ENCODE measurements around the gene ZNF750. TPM values are rescaled to one million over a fixed set of nuclear protein-coding genes. Genes with fewer than 3 reads are reported as not detected.

Gene ZNF750
- total and polyA plus RNA-seq, 2 donors (not counting 3 experiments of a cell fraction or from before 2014, with no cell fraction given) = 0.15 to 0.80 TPM

GRCh38 chr17:82858376-82859126 is 18.7 kb upstream of the ZNF750 start:
- Histone ChIP-seq H3K79me2 (ENCODE audit: control insufficient read depth, insufficient read depth, low read length) (peaks cover 41% of the 10 kb centered on the region), H3K27ac (ENCODE audit: insufficient read depth, low read depth, low read length) (peak overlapping the region; percentile 80), H3K27me3 (ENCODE audit: control insufficient read depth in 2 of 2, insufficient read depth in 2 of 2, low read length in 2 of 2) (no peaks in the 10 kb centered on the region), H3K4me1 (ENCODE audit: control insufficient read depth, extremely low read depth, insufficient read depth, low read length) (peaks cover 16% of the 10 kb centered on the region), H2AFZ (ENCODE audit: low read depth, low read length) (no peak overlapping the region), H3K36me3 (ENCODE audit: control insufficient read depth in 2 of 2, extremely low read depth in 1 of 2, insufficient read depth in 2 of 2, low read length in 2 of 2) (peaks cover 4 to 7% of the 10 kb centered on the region in 2 experiments), H3K9me3 (replicated peaks; ENCODE audit: control insufficient read depth, insufficient read depth, low read length) (no peaks in the 10 kb centered on the region), H3K9me1 (replicated peaks; ENCODE audit: control insufficient read depth, extremely low read depth, insufficient read depth, low read length) (no peaks in the 10 kb centered on the region), H3K9ac (replicated peaks; ENCODE audit: extremely low read depth, insufficient read depth, low read length) (no peak overlapping the region), H3K4me3 (replicated peaks in 1 of 3; ENCODE audit: insufficient read depth in 1 of 3, low read depth in 1 of 3, low read length in 3 of 3) (no peak overlapping the region), H4K20me1 (replicated peaks; ENCODE audit: control insufficient read depth, extremely low read depth, insufficient read depth, low read length) (no peaks in the 10 kb centered on the region), H3K4me2 (ENCODE audit: insufficient read depth, low read length) (no peak overlapping the region)
- ChIA-PET POLR2A (no interaction called here), CTCF (interaction anchor here (1.4 kb wide), 1 partner anchor 14 kb away, joined by 4 read pairs; no protein-coding TSS in a partner anchor)
- intact Hi-C loops (cut with micrococcal nuclease) = no loop called here
- TF ChIP-seq MYC (IDR thresholded peaks at IDR 0.05; ENCODE audit: low read depth, low read length) (no peak), GATA2 (IDR thresholded peaks at IDR 0.05; ENCODE audit: insufficient read depth, insufficient read length, low read depth, low read length) (no peak), MAX (IDR thresholded peaks at IDR 0.05; ENCODE audit: insufficient read depth, insufficient read length) (no peak), POLR2AphosphoS5 (IDR thresholded peaks at IDR 0.05; ENCODE audit: insufficient read depth, low read depth, low read length) (no peak)
- no peak for FAIRE-seq
- dilution Hi-C loops (cut with MboI; ENCODE audit: extremely low pct_ligation_motif_present, low sequenced_read_pairs) = no loop called here
- DNase-seq (ENCODE audit: low read depth, low spot score) = no peak
- BruUV-seq (replicated peaks) = no TSS peak

- Histone ChIP-seq H3K27ac (ENCODE audit: insufficient read depth, low read depth, low read length) (no peak overlapping the region), H3K9me1 (replicated peaks; ENCODE audit: control insufficient read depth, extremely low read depth, insufficient read depth, low read length) (no peaks in the 10 kb centered on the region), H3K4me2 (ENCODE audit: insufficient read depth, low read length) (no peak overlapping the region), H3K36me3 (ENCODE audit: control insufficient read depth in 2 of 2, extremely low read depth in 1 of 2, insufficient read depth in 2 of 2, low read length in 2 of 2) (peaks cover 4 to 7% of the 10 kb centered on the region in 2 experiments), H3K9me3 (replicated peaks; ENCODE audit: control insufficient read depth, insufficient read depth, low read length) (no peaks in the 10 kb centered on the region), H3K4me1 (ENCODE audit: control insufficient read depth, extremely low read depth, insufficient read depth, low read length) (peaks cover 16% of the 10 kb centered on the region), H3K27me3 (ENCODE audit: control insufficient read depth in 2 of 2, insufficient read depth in 2 of 2, low read length in 2 of 2) (no peaks in the 10 kb centered on the region), H3K79me2 (ENCODE audit: control insufficient read depth, insufficient read depth, low read length) (peaks cover 52% of the 10 kb centered on the region), H4K20me1 (replicated peaks; ENCODE audit: control insufficient read depth, extremely low read depth, insufficient read depth, low read length) (no peaks in the 10 kb centered on the region), H2AFZ (ENCODE audit: low read depth, low read length) (no peak overlapping the region), H3K4me3 (replicated peaks in 1 of 3; ENCODE audit: insufficient read depth in 1 of 3, low read depth in 1 of 3, low read length in 3 of 3) (no peak overlapping the region), H3K9ac (replicated peaks; ENCODE audit: extremely low read depth, insufficient read depth, low read length) (no peak overlapping the region)
- intact Hi-C loops (cut with micrococcal nuclease) (no loop called here), dilution Hi-C loops (cut with MboI; ENCODE audit: extremely low pct_ligation_motif_present, low sequenced_read_pairs) (no loop called here)
- TF ChIP-seq GATA2 (IDR thresholded peaks at IDR 0.05; ENCODE audit: insufficient read depth, insufficient read length, low read depth, low read length) = no peak
- TF ChIP-seq POLR2A (IDR thresholded peaks at IDR 0.05; ENCODE audit: low read depth, low read length) = no peak
- TF ChIP-seq JUN (IDR thresholded peaks at IDR 0.05; ENCODE audit: borderline replicate concordance, insufficient read depth, insufficient read length, low read depth) = no peak
- TF ChIP-seq FOS (IDR thresholded peaks at IDR 0.05; ENCODE audit: borderline replicate concordance, insufficient read depth, low read length) = no peak
- TF ChIP-seq EZH2 (IDR thresholded peaks at IDR 0.05; ENCODE audit: borderline replicate concordance, low read depth, low read length, severe bottlenecking) = no peak
- TF ChIP-seq, protein P1, sequence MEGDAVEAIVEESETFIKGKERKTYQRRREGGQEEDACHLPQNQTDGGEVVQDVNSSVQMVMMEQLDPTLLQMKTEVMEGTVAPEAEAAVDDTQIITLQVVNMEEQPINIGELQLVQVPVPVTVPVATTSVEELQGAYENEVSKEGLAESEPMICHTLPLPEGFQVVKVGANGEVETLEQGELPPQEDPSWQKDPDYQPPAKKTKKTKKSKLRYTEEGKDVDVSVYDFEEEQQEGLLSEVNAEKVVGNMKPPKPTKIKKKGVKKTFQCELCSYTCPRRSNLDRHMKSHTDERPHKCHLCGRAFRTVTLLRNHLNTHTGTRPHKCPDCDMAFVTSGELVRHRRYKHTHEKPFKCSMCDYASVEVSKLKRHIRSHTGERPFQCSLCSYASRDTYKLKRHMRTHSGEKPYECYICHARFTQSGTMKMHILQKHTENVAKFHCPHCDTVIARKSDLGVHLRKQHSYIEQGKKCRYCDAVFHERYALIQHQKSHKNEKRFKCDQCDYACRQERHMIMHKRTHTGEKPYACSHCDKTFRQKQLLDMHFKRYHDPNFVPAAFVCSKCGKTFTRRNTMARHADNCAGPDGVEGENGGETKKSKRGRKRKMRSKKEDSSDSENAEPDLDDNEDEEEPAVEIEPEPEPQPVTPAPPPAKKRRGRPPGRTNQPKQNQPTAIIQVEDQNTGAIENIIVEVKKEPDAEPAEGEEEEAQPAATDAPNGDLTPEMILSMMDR (IDR thresholded peaks at IDR 0.05; ENCODE audit: extremely low read depth in 1 of 2, insufficient read depth in 1 of 2, low read depth in 1 of 2, low read length in 2 of 2) = no peak
- no peak for TF ChIP-seq MYC (IDR thresholded peaks at IDR 0.05; ENCODE audit: low read depth, low read length)
- TF ChIP-seq MAX (IDR thresholded peaks at IDR 0.05; ENCODE audit: insufficient read depth, insufficient read length) = no peak
- no peak for TF ChIP-seq POLR2AphosphoS5 (IDR thresholded peaks at IDR 0.05; ENCODE audit: insufficient read depth, low read depth, low read length)
- ChIA-PET CTCF (interaction anchor here (0.9 to 1.6 kb wide), 2 partner anchors 15 to 75 kb away, joined by 4 to 6 read pairs; no protein-coding TSS in a partner anchor), POLR2A (no interaction called here)
- no TSS peak for BruUV-seq (replicated peaks)
- FAIRE-seq = no peak
- DNase-seq (ENCODE audit: low read depth, low spot score) = no peak
These were observed 16.5 kb upstream of the ZNF750 start for GRCh38 chr17:82856361-82856760.
